GM12878 (cell line): ENCODE data around the gene CHRM2. TPM values are rescaled to one million over a fixed set of nuclear protein-coding genes. Genes with fewer than 3 reads are reported as not detected.

Experiments used
- ATAC-seq: fragments of 200-7000 bp; cut with Tn5 transposase; 3 replicates; pipeline ENCODE4 v1.9.1; 2020; ENCODE audit warnings: mild to moderate bottlenecking, moderate library complexity
- BruUV-seq: library from RNA; stranded (reverse); fragments of 400-500 nt; replicated peaks from 2 replicates; lab custom pipeline; 2021; lab: Mats Ljungman, UMichigan
- CTCF ChIA-PET: fragments of 300-600 bp; sonication (Branson Sonifier 250); formaldehyde crosslinking; extraction: SDS; loops from one replicate; lab custom pipeline; 2021; ENCODE audit warnings: inconsistent platforms; lab: Yijun Ruan, JAX
- POLR2A ChIA-PET: fragments of 350-600 bp; formaldehyde crosslinking; extraction: SDS; loops from one replicate; lab custom pipeline; 2021; ENCODE audit warnings: inconsistent platforms; lab: Charles Lee
- RAD21 ChIA-PET: fragments of 300-600 bp; sonication (Branson Sonifier 250); formaldehyde crosslinking; loops from one replicate; lab custom pipeline; 2023; ENCODE audit warnings: antibody characterized with exemption; ENCODE audit not compliant: unreplicated experiment; lab: Charles Lee
- SMC1A ChIA-PET: fragments of 300-600 bp; sonication (Branson Sonifier 250); formaldehyde crosslinking; loops from one replicate; lab custom pipeline; 2023; ENCODE audit not compliant: unreplicated experiment, uncharacterized antibody; lab: Charles Lee
- DNase-seq: peaks from one replicate; pipeline ENCODE4 v3.0.0-alpha.2; 2011; ENCODE audit warnings: low read depth, low spot score
- FAIRE-seq: peaks from 3 replicates; lab custom pipeline; 2011; peaks lifted over from hg19 to GRCh38; lab: Jason Lieb, UNC
- H2AFZ ChIP-seq: 2 replicates; pipeline ENCODE4 v1.6.0; 2011; ENCODE audit warnings: low read depth, low read length, control low read depth; ENCODE audit not compliant: control insufficient read depth
- H3K27ac ChIP-seq: 2 replicates; pipeline ENCODE4 v1.5.1; 2011; ENCODE audit warnings: control low read depth; ENCODE audit not compliant: control insufficient read depth, insufficient read depth
- H3K27me3 ChIP-seq, 2 experiments: replicated peaks in 1 of 2; 2 replicates each; pipeline versions ENCODE4 v1.6.0 to v1.6.1; 2011; ENCODE audit warnings: low read length in 1 of 2; ENCODE audit not compliant: control insufficient read depth in 2 of 2, insufficient read depth in 2 of 2
- H3K36me3 ChIP-seq, 2 experiments: 2 replicates each; pipeline ENCODE4 v1.5.1; 2011; ENCODE audit warnings: low read length in 1 of 2; ENCODE audit not compliant: control insufficient read depth in 2 of 2, insufficient read depth in 2 of 2
- H3K4me1 ChIP-seq: 2 replicates; pipeline ENCODE4 v1.6.1; 2011; ENCODE audit warnings: mild to moderate bottlenecking, low read length, moderate library complexity, mixed read lengths; ENCODE audit not compliant: control insufficient read depth, insufficient read depth
- H3K4me2 ChIP-seq: 2 replicates; pipeline ENCODE4 v1.6.0; 2011; ENCODE audit warnings: control low read depth; ENCODE audit not compliant: control insufficient read depth, insufficient read depth
- H3K4me3 ChIP-seq: fragments of 200-600 bp; sonication (generic); 2 replicates; pipeline ENCODE4 v1.5.1; 2016
- H3K79me2 ChIP-seq: 2 replicates; pipeline ENCODE4 v1.6.0; 2011; ENCODE audit warnings: low read length; ENCODE audit not compliant: control insufficient read depth, insufficient read depth
- H3K9ac ChIP-seq: 2 replicates; pipeline ENCODE4 v1.8.0; 2011; ENCODE audit warnings: low read length, control low read depth, mixed read lengths; ENCODE audit not compliant: control insufficient read depth, insufficient read depth
- H3K9me3 ChIP-seq: replicated peaks from 3 replicates; pipeline ENCODE4 v1.5.1; 2011; ENCODE audit warnings: mild to moderate bottlenecking, low read length; ENCODE audit not compliant: control insufficient read depth, insufficient read depth
- H4K20me1 ChIP-seq: 2 replicates; pipeline ENCODE4 v1.6.0; 2011; ENCODE audit not compliant: control insufficient read depth, insufficient read depth
- CEBPB ChIP-seq, 2 experiments: fragments of 150-350 bp in 1 of 2; IDR thresholded peaks; 2 replicates each; pipeline ENCODE4 v1.6.1; 2012 to 2014; ENCODE audit warnings: low read depth in 2 of 2, low read length in 2 of 2, borderline replicate concordance in 1 of 2, inconsistent platforms in 1 of 2
- CREM ChIP-seq: IDR thresholded peaks from 2 replicates; pipeline ENCODE4 v1.6.1; 2014; ENCODE audit warnings: antibody characterized with exemption, low read depth
- HDAC6 ChIP-seq: fragments of 200-600 bp; sonication (generic); IDR thresholded peaks from one replicate; pipeline ENCODE4 v1.8.0; 2017; ENCODE audit warnings: antibody characterized with exemption; ENCODE audit not compliant: unreplicated experiment
- LARP7 ChIP-seq: fragments of 450-650 bp; IDR thresholded peaks from 2 replicates; pipeline ENCODE4 v1.6.1; 2017; ENCODE audit warnings: mild to moderate bottlenecking
- MYB ChIP-seq: fragments of 150-350 bp; IDR thresholded peaks from 2 replicates; pipeline ENCODE4 v1.6.1; 2014; ENCODE audit warnings: mild to moderate bottlenecking, low read depth, low read length, borderline replicate concordance
- POLR2A ChIP-seq: IDR thresholded peaks from 2 replicates; pipeline ENCODE4 v1.6.1; 2011; ENCODE audit warnings: low read depth, mild to moderate bottlenecking, low read length
- SMAD1 ChIP-seq: fragments of 450-650 bp; IDR thresholded peaks from 2 replicates; pipeline ENCODE4 v1.6.1; 2018; ENCODE audit warnings: mild to moderate bottlenecking, low read depth; ENCODE audit not compliant: partially characterized antibody
- STAT3 ChIP-seq: IDR thresholded peaks from 2 replicates; pipeline ENCODE4 v1.6.1; 2011; ENCODE audit warnings: low read depth, low read length, improper control_type of control experiment
- SUZ12 ChIP-seq: fragments of 200-600 bp; sonication (generic); IDR thresholded peaks from one replicate; pipeline ENCODE4 v1.6.1; 2018; ENCODE audit warnings: antibody characterized with exemption, mild to moderate bottlenecking; ENCODE audit not compliant: unreplicated experiment
- TAF1 ChIP-seq: IDR thresholded peaks from 2 replicates; pipeline ENCODE4 v1.6.1; 2011; ENCODE audit warnings: mild to moderate bottlenecking, low read depth, low read length, borderline replicate concordance
- WRNIP1 ChIP-seq: IDR thresholded peaks from 2 replicates; pipeline ENCODE4 v1.6.1; 2011; ENCODE audit warnings: low read depth, low read length, improper control_type of control experiment, borderline replicate concordance
- WGBS: methylation state at CpG from one replicate; pipeline ENCODE4 v1.1.6; 2016; ENCODE audit warnings: low lambda C conversion rate; ENCODE audit not compliant: insufficient replicate concordance, insufficient coverage; ENCODE audit errors: missing lambda C conversion rate; 5-methylcytosine and 5-hydroxymethylcytosine counted together
- in situ Hi-C: fragments of 300-500 bp; cut with MboI; formaldehyde crosslinking; loops from 9 replicates; pipeline ENCODE4 v1.14.3; 2018; ENCODE audit warnings: mixed read lengths
- intact Hi-C: fragments of 100-400 bp; cut with micrococcal nuclease; formaldehyde crosslinking; loops from one replicate; pipeline ENCODE4 v1.14.2; 2022; ENCODE audit not compliant: unreplicated experiment
- polyA plus RNA-seq, 11 experiments: library from polyadenylated mRNA; depleted of rRNA in 4 of 11; unstranded in 6 of 11; stranded (reverse) in 5 of 11; fragments of >200 nt; fragmentation: Nextera tagmentation in 4 of 11; fragmentation: Illumina TruSeq in 1 of 11; extraction: Ambion mirVana in 4 of 11; extraction: Trizol in 1 of 11; gene quantifications; 1 replicate in 1 of 11; 2 replicates in 10 of 11; pipeline versions ENCODE4 v1.2.1 to v1.2.3, GENCODE V29; 2011 to 2016; ENCODE audit warnings: inconsistent platforms in 2 of 11, missing spikeins in 2 of 11, low read depth in 1 of 11
- total RNA-seq, 4 experiments: library from RNA; depleted of rRNA in 3 of 4; stranded (reverse); fragments of >200 nt in 3 of 4; fragmentation: Illumina TruSeq in 1 of 4; extraction: Trizol in 1 of 4; gene quantifications; 2 replicates each; pipeline versions ENCODE4 v1.2.1 to v1.2.3, GENCODE V29; 2013 to 2021
- TF ChIP-seq, protein P1 (sequence below): fragments of 450-650 bp; conservative IDR thresholded peaks from 2 replicates; pipeline ENCODE4 v1.6.1; 2017; ENCODE audit warnings: mild to moderate bottlenecking, moderate library complexity
- TF ChIP-seq, protein P2 (sequence below): IDR thresholded peaks from 2 replicates; pipeline ENCODE4 v1.6.1; 2012; ENCODE audit warnings: low read depth, low read length, improper control_type of control experiment

CHRM2 gene
- total and polyA plus RNA-seq, 10 of the 15 experiments (the other 5 are each of a cell fraction or from before 2014, with no cell fraction given), result 0.05 TPM; not detected in 9

DNA sequence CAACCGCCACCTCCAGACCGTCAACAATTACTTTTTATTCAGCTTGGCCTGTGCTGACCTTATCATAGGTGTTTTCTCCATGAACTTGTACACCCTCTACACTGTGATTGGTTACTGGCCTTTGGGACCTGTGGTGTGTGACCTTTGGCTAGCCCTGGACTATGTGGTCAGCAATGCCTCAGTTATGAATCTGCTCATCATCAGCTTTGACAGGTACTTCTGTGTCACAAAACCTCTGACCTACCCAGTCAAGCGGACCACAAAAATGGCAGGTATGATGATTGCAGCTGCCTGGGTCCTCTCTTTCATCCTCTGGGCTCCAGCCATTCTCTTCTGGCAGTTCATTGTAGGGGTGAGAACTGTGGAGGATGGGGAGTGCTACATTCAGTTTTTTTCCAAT, 146.6 kb downstream of the CHRM2 start:
- DNase-seq (no peak), FAIRE-seq (no peak), ATAC-seq (no peak)
- intact Hi-C loops, result no loop called here
- ChIA-PET RAD21 (no interaction called here), CTCF (no interaction called here), SMC1A (no interaction called here), POLR2A (no interaction called here)
- Histone ChIP-seq H3K4me1 (no peaks in the 10 kb centered on the region), H3K79me2 (no peaks in the 10 kb centered on the region), H3K36me3 (no peaks in the 10 kb centered on the region), H4K20me1 (no peaks in the 10 kb centered on the region), H3K4me2 (no peak overlapping the region), H3K9me3 (no peaks in the 10 kb centered on the region), H3K27ac (no peak overlapping the region), H3K9ac (no peak overlapping the region), H3K27me3 (no peaks in the 10 kb centered on the region), H3K4me3 (no peak overlapping the region), H2AFZ (no peak overlapping the region)
- WGBS, result 43% methylated on average over 3 of the region's 3 CpGs
- TF ChIP-seq MYB, result no peak
- TF ChIP-seq, protein P1, sequence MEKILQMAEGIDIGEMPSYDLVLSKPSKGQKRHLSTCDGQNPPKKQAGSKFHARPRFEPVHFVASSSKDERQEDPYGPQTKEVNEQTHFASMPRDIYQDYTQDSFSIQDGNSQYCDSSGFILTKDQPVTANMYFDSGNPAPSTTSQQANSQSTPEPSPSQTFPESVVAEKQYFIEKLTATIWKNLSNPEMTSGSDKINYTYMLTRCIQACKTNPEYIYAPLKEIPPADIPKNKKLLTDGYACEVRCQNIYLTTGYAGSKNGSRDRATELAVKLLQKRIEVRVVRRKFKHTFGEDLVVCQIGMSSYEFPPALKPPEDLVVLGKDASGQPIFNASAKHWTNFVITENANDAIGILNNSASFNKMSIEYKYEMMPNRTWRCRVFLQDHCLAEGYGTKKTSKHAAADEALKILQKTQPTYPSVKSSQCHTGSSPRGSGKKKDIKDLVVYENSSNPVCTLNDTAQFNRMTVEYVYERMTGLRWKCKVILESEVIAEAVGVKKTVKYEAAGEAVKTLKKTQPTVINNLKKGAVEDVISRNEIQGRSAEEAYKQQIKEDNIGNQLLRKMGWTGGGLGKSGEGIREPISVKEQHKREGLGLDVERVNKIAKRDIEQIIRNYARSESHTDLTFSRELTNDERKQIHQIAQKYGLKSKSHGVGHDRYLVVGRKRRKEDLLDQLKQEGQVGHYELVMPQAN, result no peak
- no peak for TF ChIP-seq HDAC6
- TF ChIP-seq SUZ12, result no peak
- no peak for TF ChIP-seq WRNIP1
- in situ Hi-C loops, result no loop called here
- BruUV-seq, result no TSS peak

DNA sequence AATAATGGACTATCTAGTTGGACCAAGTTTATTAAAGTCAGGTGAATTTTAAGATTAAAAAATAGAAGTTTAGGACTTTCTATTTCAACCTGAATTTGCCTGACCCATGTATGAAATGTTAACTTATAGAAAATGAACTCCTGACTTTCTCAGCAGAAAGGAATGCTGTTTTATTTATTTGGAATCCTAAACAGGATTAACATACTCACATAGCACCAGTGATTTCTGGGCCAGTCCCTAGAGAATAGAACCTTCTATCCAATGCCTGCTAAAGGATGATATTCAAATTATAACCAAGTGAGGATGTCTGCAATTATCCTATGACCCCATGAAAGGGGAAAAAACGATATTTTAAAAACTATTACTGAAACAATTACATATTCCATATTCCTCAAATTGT, 148.8 kb downstream of the CHRM2 start:
- ChIA-PET RAD21 (no interaction called here), CTCF (no interaction called here)
- H3K9me3 ChIP-seq, result no peaks in the 10 kb centered on the region

More for the DNA sequence above, 148.8 kb downstream of the CHRM2 start:
- intact Hi-C loops, result no loop called here
- Histone ChIP-seq H2AFZ (no peak overlapping the region), H3K79me2 (no peaks in the 10 kb centered on the region), H3K4me2 (no peak overlapping the region), H3K9ac (no peak overlapping the region), H3K4me3 (no peak overlapping the region), H3K27me3 (no peaks in the 10 kb centered on the region), H3K27ac (no peak overlapping the region), H3K36me3 (no peaks in the 10 kb centered on the region), H4K20me1 (no peaks in the 10 kb centered on the region), H3K4me1 (no peaks in the 10 kb centered on the region)
- 0% methylated on average over 1 of the region's 1 CpG for WGBS
- ChIA-PET SMC1A (no interaction called here), POLR2A (no interaction called here)
- FAIRE-seq (no peak), ATAC-seq (no peak), DNase-seq (no peak)
- no TSS peak for BruUV-seq
- in situ Hi-C loops, result no loop called here
- TF ChIP-seq TAF1 (no peak), CREM (no peak), HDAC6 (no peak), SMAD1 (no peak), LARP7 (no peak), CEBPB (IDR thresholded peaks at IDR 0.05; ENCODE audit: borderline replicate concordance in 1 of 2, low read depth in 2 of 2, low read length in 2 of 2) (no peak), STAT3 (no peak), POLR2A (no peak)
- TF ChIP-seq, protein P2, sequence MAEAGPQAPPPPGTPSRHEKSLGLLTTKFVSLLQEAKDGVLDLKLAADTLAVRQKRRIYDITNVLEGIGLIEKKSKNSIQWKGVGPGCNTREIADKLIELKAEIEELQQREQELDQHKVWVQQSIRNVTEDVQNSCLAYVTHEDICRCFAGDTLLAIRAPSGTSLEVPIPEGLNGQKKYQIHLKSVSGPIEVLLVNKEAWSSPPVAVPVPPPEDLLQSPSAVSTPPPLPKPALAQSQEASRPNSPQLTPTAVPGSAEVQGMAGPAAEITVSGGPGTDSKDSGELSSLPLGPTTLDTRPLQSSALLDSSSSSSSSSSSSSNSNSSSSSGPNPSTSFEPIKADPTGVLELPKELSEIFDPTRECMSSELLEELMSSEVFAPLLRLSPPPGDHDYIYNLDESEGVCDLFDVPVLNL, result no peak
- TF ChIP-seq, all 136 proteins: peak for 0
